ENCODE data around the gene BCKDHA. TPM values are rescaled to one million over a fixed set of nuclear protein-coding genes. Genes with fewer than 3 reads are reported as not detected.

Gene BCKDHA
- total RNA-seq, 1 donor from 2014 or later = 11.7 TPM

- Mint-ChIP-seq H3K4me1 (ENCODE audit: unreplicated experiment) (peaks cover 26% of the 10 kb centered on the region), H3K36me3 (no peaks in the 10 kb centered on the region), H3K27me3 (no peaks in the 10 kb centered on the region), H3K4me3 (peak overlapping the region; percentile 47), H3K9me3 (no peaks in the 10 kb centered on the region), H3K27ac (peak overlapping the region; percentile 48)
- DNase-seq (ENCODE audit: extremely low spot score, unreplicated experiment) = no peak
- no peak for TF ChIP-seq CTCF (conservative IDR thresholded peaks at IDR 0.05)
Measured at GRCh38 chr19:41395355-41395754, 2.3 kb upstream of the BCKDHA start.

GRCh38 chr19:41398050-41398418 lies 416 bp downstream of the BCKDHA start:
- H3K4me1 Mint-ChIP-seq (ENCODE audit: unreplicated experiment) = peaks cover 26% of the 10 kb centered on the region
- no peaks in the 10 kb centered on the region for H3K27me3 Mint-ChIP-seq
- no peaks in the 10 kb centered on the region for H3K9me3 Mint-ChIP-seq
- no peaks in the 10 kb centered on the region for H3K36me3 Mint-ChIP-seq
- H3K27ac Mint-ChIP-seq = peak overlapping the region; percentile 100
- no peak for TF ChIP-seq CTCF (conservative IDR thresholded peaks at IDR 0.05)
- no peak for DNase-seq (ENCODE audit: extremely low spot score, unreplicated experiment)
- H3K4me3 Mint-ChIP-seq = peak overlapping the region; percentile 99

- Mint-ChIP-seq H3K27ac (peak overlapping the region; percentile 100), H3K4me1 (ENCODE audit: unreplicated experiment) (peaks cover 26% of the 10 kb centered on the region), H3K9me3 (no peaks in the 10 kb centered on the region), H3K36me3 (no peaks in the 10 kb centered on the region), H3K4me3 (peak overlapping the region; percentile 99), H3K27me3 (no peaks in the 10 kb centered on the region)
- no peak for TF ChIP-seq CTCF (conservative IDR thresholded peaks at IDR 0.05)
- DNase-seq (ENCODE audit: extremely low spot score, unreplicated experiment) = no peak
Measured at GRCh38 chr19:41398598-41398997, 980 bp downstream of the BCKDHA start.

- no peaks in the 10 kb centered on the region for H3K36me3 Mint-ChIP-seq
- no peaks in the 10 kb centered on the region for H3K9me3 Mint-ChIP-seq
- TF ChIP-seq CTCF (conservative IDR thresholded peaks at IDR 0.05) = no peak
- no peak for DNase-seq (ENCODE audit: extremely low spot score, unreplicated experiment)
- peaks cover 26% of the 10 kb centered on the region for H3K4me1 Mint-ChIP-seq (ENCODE audit: unreplicated experiment)
- peak overlapping the region; percentile 99 for H3K4me3 Mint-ChIP-seq
- H3K27me3 Mint-ChIP-seq = no peaks in the 10 kb centered on the region
- peak overlapping the region; percentile 100 for H3K27ac Mint-ChIP-seq
Measured at GRCh38 chr19:41399091-41399490, 1.5 kb downstream of the BCKDHA start.

GRCh38 chr19:41399525-41399924 lies 1.9 kb downstream of the BCKDHA start:
- H3K4me1 Mint-ChIP-seq (ENCODE audit: unreplicated experiment) = peaks cover 26% of the 10 kb centered on the region
- H3K36me3 Mint-ChIP-seq = no peaks in the 10 kb centered on the region
- peak overlapping the region; percentile 67 for H3K4me3 Mint-ChIP-seq
- TF ChIP-seq CTCF (conservative IDR thresholded peaks at IDR 0.05) = no peak
- H3K27ac Mint-ChIP-seq = peak overlapping the region; percentile 64
- H3K27me3 Mint-ChIP-seq = no peaks in the 10 kb centered on the region
- no peak for DNase-seq (ENCODE audit: extremely low spot score, unreplicated experiment)
- no peaks in the 10 kb centered on the region for H3K9me3 Mint-ChIP-seq

GRCh38 chr19:41401483-41401882 lies 3.9 kb downstream of the BCKDHA start:
- no peak for DNase-seq (ENCODE audit: extremely low spot score, unreplicated experiment)
- Mint-ChIP-seq H3K27me3 (no peaks in the 10 kb centered on the region), H3K4me3 (no peak overlapping the region), H3K9me3 (no peaks in the 10 kb centered on the region), H3K27ac (no peak overlapping the region), H3K36me3 (no peaks in the 10 kb centered on the region), H3K4me1 (ENCODE audit: unreplicated experiment) (peaks cover 16% of the 10 kb centered on the region)
- no peak for TF ChIP-seq CTCF (conservative IDR thresholded peaks at IDR 0.05)
